ENCODE data around the gene CD83.

- TF ChIP-seq, protein P1, sequence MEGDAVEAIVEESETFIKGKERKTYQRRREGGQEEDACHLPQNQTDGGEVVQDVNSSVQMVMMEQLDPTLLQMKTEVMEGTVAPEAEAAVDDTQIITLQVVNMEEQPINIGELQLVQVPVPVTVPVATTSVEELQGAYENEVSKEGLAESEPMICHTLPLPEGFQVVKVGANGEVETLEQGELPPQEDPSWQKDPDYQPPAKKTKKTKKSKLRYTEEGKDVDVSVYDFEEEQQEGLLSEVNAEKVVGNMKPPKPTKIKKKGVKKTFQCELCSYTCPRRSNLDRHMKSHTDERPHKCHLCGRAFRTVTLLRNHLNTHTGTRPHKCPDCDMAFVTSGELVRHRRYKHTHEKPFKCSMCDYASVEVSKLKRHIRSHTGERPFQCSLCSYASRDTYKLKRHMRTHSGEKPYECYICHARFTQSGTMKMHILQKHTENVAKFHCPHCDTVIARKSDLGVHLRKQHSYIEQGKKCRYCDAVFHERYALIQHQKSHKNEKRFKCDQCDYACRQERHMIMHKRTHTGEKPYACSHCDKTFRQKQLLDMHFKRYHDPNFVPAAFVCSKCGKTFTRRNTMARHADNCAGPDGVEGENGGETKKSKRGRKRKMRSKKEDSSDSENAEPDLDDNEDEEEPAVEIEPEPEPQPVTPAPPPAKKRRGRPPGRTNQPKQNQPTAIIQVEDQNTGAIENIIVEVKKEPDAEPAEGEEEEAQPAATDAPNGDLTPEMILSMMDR (conservative IDR thresholded peaks at IDR 0.05; ENCODE audit: low read length) = no peak
- no peak for TF ChIP-seq EZH2phosphoT487 (IDR thresholded peaks at IDR 0.05; ENCODE audit: borderline replicate concordance, low read depth, low read length)
Measured at GRCh38 chr6:14070457-14070856, 47.1 kb upstream of the CD83 start.

All from OCI-LY7 (cell line).